ENCODE measurements around the gene MPP1. TPM values are rescaled to one million over a fixed set of nuclear protein-coding genes. Genes with fewer than 3 reads are reported as not detected.
A peak's percentile ranks its signal among the peaks of the same experiment; 100 is the strongest.

MPP1 gene
- total RNA-seq, 4 donors from 2014 or later, result 9.9 to 15.0 (median 13.3) TPM

GRCh38 chrX:154806837-154807501, 1.7 kb upstream of the MPP1 start:
- H3K27me3 ChIP-seq, result no peaks in the 10 kb centered on the region
- WGBS, result 87% methylated on average over 5 of the region's 5 CpGs

GRCh38 chrX:154805696-154806091, 409 bp upstream of the MPP1 start:
- Histone ChIP-seq H3K4me3 (peak overlapping the region; percentile 64), H3K36me3 (no peaks in the 10 kb centered on the region), H3K27ac (no peak overlapping the region), H3K4me1 (peaks cover 12% of the 10 kb centered on the region), H3K9me3 (no peaks in the 10 kb centered on the region), H3K27me3 (no peaks in the 10 kb centered on the region)
- no peak for DNase-seq (ENCODE audit: low spot score in 2 of 2)
- 41% methylated on average over 9 of the region's 13 CpGs for WGBS
- TF ChIP-seq POLR2AphosphoS5 (IDR thresholded peaks at IDR 0.05), result no peak
- TF ChIP-seq POLR2A (IDR thresholded peaks at IDR 0.05), result no peak
- TF ChIP-seq EP300 (IDR thresholded peaks at IDR 0.05), result no peak
- TF ChIP-seq, protein P1, sequence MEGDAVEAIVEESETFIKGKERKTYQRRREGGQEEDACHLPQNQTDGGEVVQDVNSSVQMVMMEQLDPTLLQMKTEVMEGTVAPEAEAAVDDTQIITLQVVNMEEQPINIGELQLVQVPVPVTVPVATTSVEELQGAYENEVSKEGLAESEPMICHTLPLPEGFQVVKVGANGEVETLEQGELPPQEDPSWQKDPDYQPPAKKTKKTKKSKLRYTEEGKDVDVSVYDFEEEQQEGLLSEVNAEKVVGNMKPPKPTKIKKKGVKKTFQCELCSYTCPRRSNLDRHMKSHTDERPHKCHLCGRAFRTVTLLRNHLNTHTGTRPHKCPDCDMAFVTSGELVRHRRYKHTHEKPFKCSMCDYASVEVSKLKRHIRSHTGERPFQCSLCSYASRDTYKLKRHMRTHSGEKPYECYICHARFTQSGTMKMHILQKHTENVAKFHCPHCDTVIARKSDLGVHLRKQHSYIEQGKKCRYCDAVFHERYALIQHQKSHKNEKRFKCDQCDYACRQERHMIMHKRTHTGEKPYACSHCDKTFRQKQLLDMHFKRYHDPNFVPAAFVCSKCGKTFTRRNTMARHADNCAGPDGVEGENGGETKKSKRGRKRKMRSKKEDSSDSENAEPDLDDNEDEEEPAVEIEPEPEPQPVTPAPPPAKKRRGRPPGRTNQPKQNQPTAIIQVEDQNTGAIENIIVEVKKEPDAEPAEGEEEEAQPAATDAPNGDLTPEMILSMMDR (IDR thresholded peaks at IDR 0.05), result no peak

More at GRCh38 chrX:154806837-154807501, 1.7 kb upstream of the MPP1 start:
- TF ChIP-seq POLR2AphosphoS5 (IDR thresholded peaks at IDR 0.05) (no peak), POLR2A (IDR thresholded peaks at IDR 0.05) (no peak), EP300 (IDR thresholded peaks at IDR 0.05) (no peak)
- TF ChIP-seq, protein P1 (IDR thresholded peaks at IDR 0.05), result no peak
- no peak for DNase-seq (ENCODE audit: low spot score in 2 of 2)
- no peaks in the 10 kb centered on the region for H3K36me3 ChIP-seq
- no peak overlapping the region for H3K27ac ChIP-seq
- H3K4me1 ChIP-seq, result peaks cover 12% of the 10 kb centered on the region
- H3K4me3 ChIP-seq, result no peak overlapping the region
- no peaks in the 10 kb centered on the region for H3K9me3 ChIP-seq

- Histone ChIP-seq H3K9me3 (no peaks in the 10 kb centered on the region), H3K27me3 (no peaks in the 10 kb centered on the region), H3K36me3 (no peaks in the 10 kb centered on the region), H3K27ac (peak overlapping the region; percentile 56), H3K4me3 (peak overlapping the region; percentile 64), H3K4me1 (peaks cover 19% of the 10 kb centered on the region)
- WGBS, result 45% methylated on average over 7 of the region's 7 CpGs
- TF ChIP-seq POLR2AphosphoS5 (IDR thresholded peaks at IDR 0.05) (no peak), POLR2A (IDR thresholded peaks at IDR 0.05) (no peak), EP300 (IDR thresholded peaks at IDR 0.05) (no peak)
- TF ChIP-seq, protein P1 (IDR thresholded peaks at IDR 0.05), result no peak
- no peak for DNase-seq (ENCODE audit: low spot score in 2 of 2)
These were observed 876 bp downstream of the MPP1 start for GRCh38 chrX:154804261-154804956.

GRCh38 chrX:154802947-154803346, 2.3 kb downstream of the MPP1 start:
- WGBS, result 65% methylated on average over 2 of the region's 2 CpGs
- TF ChIP-seq, protein P1 (IDR thresholded peaks at IDR 0.05), result no peak
- TF ChIP-seq POLR2AphosphoS5 (IDR thresholded peaks at IDR 0.05), result no peak
- no peaks in the 10 kb centered on the region for H3K36me3 ChIP-seq
- no peaks in the 10 kb centered on the region for H3K27me3 ChIP-seq
- peaks cover 19% of the 10 kb centered on the region for H3K4me1 ChIP-seq
- no peak overlapping the region for H3K27ac ChIP-seq
- H3K4me3 ChIP-seq, result no peak overlapping the region
- no peak for DNase-seq (ENCODE audit: low spot score in 2 of 2)
- H3K9me3 ChIP-seq, result no peaks in the 10 kb centered on the region

- Histone ChIP-seq H3K27ac (no peak overlapping the region), H3K4me1 (peaks cover 15% of the 10 kb centered on the region), H3K4me3 (no peak overlapping the region), H3K27me3 (no peaks in the 10 kb centered on the region), H3K9me3 (no peaks in the 10 kb centered on the region), H3K36me3 (no peaks in the 10 kb centered on the region)
- TF ChIP-seq, protein P1 (IDR thresholded peaks at IDR 0.05), result no peak
- 79% methylated on average over 8 of the region's 8 CpGs for WGBS
- DNase-seq (ENCODE audit: low spot score in 2 of 2), result no peak
These were observed 4.6 kb downstream of the MPP1 start for GRCh38 chrX:154800478-154801210.

All from suprapubic skin (tissue), 4 donors.